OCI-LY7 (cell line): ENCODE measurements around the gene SGMS1. TPM values are rescaled to one million over a fixed set of nuclear protein-coding genes. Genes with fewer than 3 reads are reported as not detected.
"Not testable (repeated sequence)": the region's sequence is repeated elsewhere in the genome, so short reads cannot be mapped to it uniquely, and the experiment has no call there.

Source experiments
- BruUV-seq: library from RNA; stranded (reverse); fragments of 400-500 nt; replicated peaks from 2 replicates; lab custom pipeline; 2021; lab: Mats Ljungman, UMichigan
- CTCF ChIA-PET: fragments of 300-600 bp; sonication (Branson Sonifier 250); formaldehyde crosslinking; loops from one replicate; lab custom pipeline; 2022; ENCODE audit warnings: antibody characterized with exemption; ENCODE audit not compliant: unreplicated experiment; lab: Charles Lee
- POLR2A ChIA-PET: fragments of 300-600 bp; sonication (Branson Sonifier 250); formaldehyde crosslinking; loops from one replicate; lab custom pipeline; 2022; ENCODE audit warnings: antibody characterized with exemption; lab: Charles Lee
- DNase-seq: peaks from one replicate; pipeline ENCODE4 v3.0.0-alpha.2; 2015; ENCODE audit warnings: low spot score
- H2AFZ ChIP-seq: fragments of 200-600 bp; sonication (generic), shearing (Covaris generic); 2 replicates; pipeline ENCODE4 v1.6.1; 2014; ENCODE audit warnings: mild to moderate bottlenecking, antibody characterized with exemption, low read length, moderate library complexity
- H3K27ac ChIP-seq: fragments of 200-600 bp; sonication (generic); 2 replicates; pipeline ENCODE4 v1.5.1; 2014; ENCODE audit warnings: mixed run types, low read depth, mild to moderate bottlenecking, moderate library complexity, low read length, inconsistent platforms; ENCODE audit not compliant: poor library complexity, severe bottlenecking
- H3K36me3 ChIP-seq: fragments of 200-600 bp; sonication (generic); 2 replicates; pipeline ENCODE4 v1.6.1; 2014; ENCODE audit warnings: mild to moderate bottlenecking, antibody characterized with exemption, low read length, moderate library complexity, mixed read lengths; ENCODE audit not compliant: insufficient read depth
- H3K4me1 ChIP-seq: fragments of 200-600 bp; sonication (generic); 2 replicates; pipeline ENCODE4 v1.5.1; 2014; ENCODE audit warnings: mild to moderate bottlenecking, low read length; ENCODE audit not compliant: insufficient read depth, poor library complexity, severe bottlenecking
- H3K4me2 ChIP-seq: fragments of 200-600 bp; sonication (generic); 2 replicates; pipeline ENCODE4 v1.6.1; 2014; ENCODE audit warnings: mild to moderate bottlenecking, low read length
- H3K4me3 ChIP-seq: fragments of 200-600 bp; sonication (generic); 2 replicates; pipeline ENCODE4 v1.5.1; 2014; ENCODE audit warnings: mild to moderate bottlenecking, low read depth, low read length; ENCODE audit not compliant: poor library complexity, severe bottlenecking
- H3K79me2 ChIP-seq: fragments of 200-600 bp; sonication (generic); 2 replicates; pipeline ENCODE4 v1.6.1; 2016; ENCODE audit warnings: low read depth, mild to moderate bottlenecking, low read length, moderate library complexity, mixed read lengths; ENCODE audit not compliant: insufficient read depth
- H3K9me2 ChIP-seq: fragments of 200-600 bp; sonication (generic); 2 replicates; pipeline ENCODE4 v1.6.1; 2016; ENCODE audit warnings: mild to moderate bottlenecking, low read length, mixed read lengths; ENCODE audit not compliant: insufficient read depth
- H3K9me3 ChIP-seq: fragments of 200-600 bp; sonication (generic); 2 replicates; pipeline ENCODE4 v1.6.1; 2014; ENCODE audit warnings: mild to moderate bottlenecking, mixed run types, low read length, mixed read lengths
- H4K20me1 ChIP-seq: fragments of 200-600 bp; sonication (generic); 2 replicates; pipeline ENCODE4 v1.6.1; 2014; ENCODE audit warnings: mild to moderate bottlenecking, antibody characterized with exemption, low read length, moderate library complexity, mixed read lengths; ENCODE audit not compliant: insufficient read depth
- CTCF ChIP-seq: fragments of 200-600 bp; sonication (generic); conservative IDR thresholded peaks from 2 replicates; pipeline ENCODE4 v1.5.1; 2014; ENCODE audit warnings: mild to moderate bottlenecking, antibody characterized with exemption, low read length, moderate library complexity, mixed read lengths
- EZH2phosphoT487 ChIP-seq: fragments of 200-600 bp; sonication (generic); IDR thresholded peaks from 2 replicates; pipeline ENCODE4 v1.6.1; 2018; ENCODE audit warnings: low read depth, borderline replicate concordance, mild to moderate bottlenecking, mixed run types, antibody characterized with exemption, low read length, moderate library complexity, mixed read lengths
- intact Hi-C: fragments of 100-400 bp; cut with micrococcal nuclease; formaldehyde crosslinking; loops from one replicate; pipeline ENCODE4 v1.10.0; 2022; ENCODE audit not compliant: unreplicated experiment
- total RNA-seq, 2 experiments: library from RNA; depleted of rRNA in 1 of 2; stranded (reverse); fragments of >200 nt in 1 of 2; shearing (Covaris generic) in 1 of 2; gene quantifications; 2 replicates each; pipeline ENCODE4 v1.2.3, GENCODE V29; 2014 to 2022

Gene SGMS1
- total RNA-seq, 2 experiments from 2014 or later = 45.4 to 57.5 TPM

- no peaks in the 10 kb centered on the region for H3K4me1 ChIP-seq
- no peaks in the 10 kb centered on the region for H4K20me1 ChIP-seq
- H3K79me2 ChIP-seq = no peaks in the 10 kb centered on the region
- DNase-seq = no peak
- H3K36me3 ChIP-seq = no peaks in the 10 kb centered on the region
- H3K27ac ChIP-seq = no peak overlapping the region
- H3K4me3 ChIP-seq = no peak overlapping the region
- intact Hi-C loops = no loop called here
- BruUV-seq = no TSS peak
- no peak overlapping the region for H3K4me2 ChIP-seq
- H3K9me2 ChIP-seq = no peaks in the 10 kb centered on the region
- no peaks in the 10 kb centered on the region for H3K9me3 ChIP-seq
- ChIA-PET POLR2A (interaction anchor here (0.9 to 1.1 kb wide), 2 partner anchors 14 to 20 kb away, joined by 3 to 4 read pairs; no protein-coding TSS in a partner anchor), CTCF (no interaction called here)
- TF ChIP-seq EZH2phosphoT487 (no peak), CTCF (no peak)
- H2AFZ ChIP-seq = no peak overlapping the region
Observed at GRCh38 chr10:50497758-50498157, 126.0 kb downstream of the SGMS1 start.

DNA sequence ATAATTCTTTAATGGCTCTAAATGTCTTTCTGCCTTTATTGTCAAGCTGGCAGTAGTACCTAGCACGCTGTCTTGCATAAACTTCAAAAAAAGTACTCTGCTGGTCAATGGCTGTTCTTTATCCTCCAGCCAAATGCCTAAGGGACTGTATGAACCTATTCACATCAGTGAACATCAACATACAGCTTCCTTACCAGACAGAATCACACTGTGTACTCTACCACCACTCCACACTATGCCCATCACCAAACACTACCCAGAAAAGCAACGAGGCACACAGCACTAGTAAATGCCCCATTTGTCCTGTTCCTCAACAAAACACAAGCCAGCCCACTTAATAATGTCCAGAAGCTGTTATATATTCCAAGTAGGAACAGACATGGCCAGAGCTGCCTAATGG, 127.5 kb downstream of the SGMS1 start:
- Histone ChIP-seq H3K4me3 (no peak overlapping the region), H3K4me1 (no peaks in the 10 kb centered on the region), H3K79me2 (no peaks in the 10 kb centered on the region), H3K4me2 (no peak overlapping the region), H3K36me3 (no peaks in the 10 kb centered on the region), H3K27ac (no peak overlapping the region), H3K9me2 (no peaks in the 10 kb centered on the region), H3K9me3 (no peaks in the 10 kb centered on the region), H2AFZ (no peak overlapping the region), H4K20me1 (no peaks in the 10 kb centered on the region)
- TF ChIP-seq CTCF = no peak
- DNase-seq = no peak
- intact Hi-C loops = no loop called here
- ChIA-PET CTCF (no interaction called here), POLR2A (interaction anchor here (0.5 to 1.1 kb wide), 7 partner anchors 8 to 150 kb away, joined by 3 to 5 read pairs (median 3); no protein-coding TSS in a partner anchor)
- BruUV-seq = no TSS peak

- POLR2A ChIA-PET = interaction anchor here (0.7 to 1.2 kb wide), 3 partner anchors 22 to 338 kb away, joined by 3 to 4 read pairs (median 4); no protein-coding TSS in a partner anchor
- TF ChIP-seq CTCF (no peak), EZH2phosphoT487 (no peak)
- Histone ChIP-seq H3K4me1 (no peaks in the 10 kb centered on the region), H3K9me3 (no peaks in the 10 kb centered on the region), H4K20me1 (no peaks in the 10 kb centered on the region), H3K4me2 (no peak overlapping the region), H2AFZ (no peak overlapping the region), H3K36me3 (no peaks in the 10 kb centered on the region; the same call in 1 of the 2 replicates), H3K9me2 (no peaks in the 10 kb centered on the region), H3K27ac (no peak overlapping the region), H3K4me3 (no peak overlapping the region), H3K79me2 (no peaks in the 10 kb centered on the region)
- BruUV-seq = no TSS peak
- DNase-seq = no peak
- intact Hi-C loops = no loop called here
- CTCF ChIA-PET = no interaction called here
Observed at GRCh38 chr10:50490241-50490640, 133.5 kb downstream of the SGMS1 start.

DNA sequence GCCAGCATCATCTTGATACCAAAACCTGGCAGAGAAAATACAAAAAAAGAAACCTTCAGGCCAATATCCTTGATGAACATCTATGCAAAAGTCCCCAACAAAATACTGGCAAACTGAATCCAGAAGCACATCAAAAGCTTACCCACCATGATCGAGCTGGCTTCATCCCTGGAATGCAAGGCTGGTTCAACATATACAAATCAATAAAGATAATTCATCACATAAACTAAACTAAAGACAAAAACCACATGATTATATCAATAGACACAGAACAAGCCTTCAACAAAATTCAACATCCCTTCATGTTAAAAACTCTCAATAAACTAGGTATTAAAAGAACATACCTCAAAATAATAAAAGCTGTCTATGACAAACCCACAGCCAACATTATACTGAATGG, 139.2 kb downstream of the SGMS1 start:
- CTCF ChIA-PET, H2AFZ ChIP-seq, BruUV-seq, H3K4me1 ChIP-seq, H3K9me2 ChIP-seq, H3K9me3 ChIP-seq, intact Hi-C loops, H3K79me2 ChIP-seq, DNase-seq, H3K27ac ChIP-seq, H3K4me3 ChIP-seq, H3K4me2 ChIP-seq, H3K36me3 ChIP-seq, H4K20me1 ChIP-seq: not testable (repeated sequence)
- POLR2A ChIA-PET = interaction anchor here (1.3 kb wide), 1 partner anchor 13 kb away, joined by 3 read pairs; no protein-coding TSS in a partner anchor
